IPS-18c (cell line): ENCODE measurements around the gene UNC5B.
A peak's percentile ranks its signal among the peaks of the same experiment; 100 is the strongest.

Experiments used
- H3K4me3 ChIP-seq: 2 replicates; pipeline ENCODE4 v1.7.0; 2013; ENCODE audit warnings: low read depth, mild to moderate bottlenecking, low read length, moderate library complexity; ENCODE audit not compliant: insufficient read depth
- H3K9me3 ChIP-seq: one replicate; pipeline ENCODE4 v1.6.1; 2013; ENCODE audit warnings: mild to moderate bottlenecking, low read length, moderate library complexity; ENCODE audit not compliant: control insufficient read depth, insufficient read depth

The UNC5B gene

GRCh38 chr10:71203716-71204115, 8.7 kb upstream of the UNC5B start:
- H3K4me3 ChIP-seq = no peak overlapping the region
- H3K9me3 ChIP-seq = peaks cover under 1% of the 10 kb centered on the region

DNA sequence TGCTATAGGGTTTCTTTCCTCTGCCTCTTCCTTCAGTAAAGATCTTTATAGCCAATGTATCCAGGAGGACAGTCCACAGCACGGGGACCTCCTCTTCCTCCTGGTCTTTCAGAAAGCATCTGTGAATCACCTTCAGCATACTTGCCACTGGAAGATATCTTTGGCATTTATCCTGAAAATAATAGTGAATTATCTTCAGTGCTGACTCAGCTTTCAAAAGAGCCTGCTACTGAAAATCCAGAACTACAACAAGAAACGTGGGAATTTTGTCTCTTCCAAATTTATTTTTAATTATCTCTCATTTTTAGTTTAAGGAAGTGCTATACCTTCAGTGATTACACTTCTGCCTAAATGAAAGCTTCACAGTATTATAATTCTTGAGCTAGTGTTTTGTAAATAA, 7.6 kb upstream of the UNC5B start:
- Histone ChIP-seq H3K9me3 (no peaks in the 10 kb centered on the region), H3K4me3 (no peak overlapping the region)

GRCh38 chr10:71205468-71205867, 6.9 kb upstream of the UNC5B start:
- Histone ChIP-seq H3K9me3 (no peaks in the 10 kb centered on the region), H3K4me3 (no peak overlapping the region)

DNA sequence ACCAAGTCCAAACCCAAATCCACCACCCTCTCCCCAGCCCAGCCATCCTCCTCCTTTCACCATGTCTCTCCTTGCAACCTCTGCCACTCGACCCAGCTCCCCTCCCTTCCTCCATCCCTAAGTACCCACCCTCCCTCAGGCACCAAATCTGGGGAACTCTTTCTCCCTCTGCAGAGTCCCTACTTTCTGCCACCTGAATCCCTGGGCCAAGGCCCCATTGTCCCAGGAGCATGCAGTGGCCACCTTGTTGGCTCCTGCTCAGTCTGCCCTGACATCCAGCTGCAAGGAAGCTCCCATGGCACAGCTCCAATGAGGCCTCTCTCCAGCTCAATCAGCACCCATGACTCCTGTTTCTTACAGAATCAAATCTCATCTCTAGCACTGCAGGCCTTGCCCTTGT, 5.5 kb upstream of the UNC5B start:
- Histone ChIP-seq H3K9me3 (no peaks in the 10 kb centered on the region), H3K4me3 (no peak overlapping the region)

DNA sequence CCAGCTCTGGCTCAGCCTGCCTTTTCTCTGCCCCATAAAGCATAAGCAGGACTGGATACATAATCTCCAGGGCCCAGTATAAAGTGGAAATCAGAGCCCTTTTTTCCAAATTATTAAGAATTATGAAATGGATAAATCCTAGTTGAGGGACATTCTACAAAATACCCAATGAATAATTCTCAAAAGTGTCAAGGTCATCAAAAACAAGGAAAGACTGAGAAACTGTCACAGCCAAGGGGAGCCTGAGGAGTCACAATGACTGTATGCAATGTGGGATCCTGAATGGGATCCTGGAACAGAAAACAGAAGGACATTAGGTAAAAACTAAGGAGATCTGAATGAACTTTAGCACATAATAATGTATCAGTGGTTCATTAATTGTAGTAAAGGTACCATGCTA, 4.8 kb upstream of the UNC5B start:
- Histone ChIP-seq H3K9me3 (no peaks in the 10 kb centered on the region), H3K4me3 (no peak overlapping the region)

GRCh38 chr10:71209352-71209715, 3.0 kb upstream of the UNC5B start:
- Histone ChIP-seq H3K9me3 (no peaks in the 10 kb centered on the region), H3K4me3 (no peak overlapping the region)

DNA sequence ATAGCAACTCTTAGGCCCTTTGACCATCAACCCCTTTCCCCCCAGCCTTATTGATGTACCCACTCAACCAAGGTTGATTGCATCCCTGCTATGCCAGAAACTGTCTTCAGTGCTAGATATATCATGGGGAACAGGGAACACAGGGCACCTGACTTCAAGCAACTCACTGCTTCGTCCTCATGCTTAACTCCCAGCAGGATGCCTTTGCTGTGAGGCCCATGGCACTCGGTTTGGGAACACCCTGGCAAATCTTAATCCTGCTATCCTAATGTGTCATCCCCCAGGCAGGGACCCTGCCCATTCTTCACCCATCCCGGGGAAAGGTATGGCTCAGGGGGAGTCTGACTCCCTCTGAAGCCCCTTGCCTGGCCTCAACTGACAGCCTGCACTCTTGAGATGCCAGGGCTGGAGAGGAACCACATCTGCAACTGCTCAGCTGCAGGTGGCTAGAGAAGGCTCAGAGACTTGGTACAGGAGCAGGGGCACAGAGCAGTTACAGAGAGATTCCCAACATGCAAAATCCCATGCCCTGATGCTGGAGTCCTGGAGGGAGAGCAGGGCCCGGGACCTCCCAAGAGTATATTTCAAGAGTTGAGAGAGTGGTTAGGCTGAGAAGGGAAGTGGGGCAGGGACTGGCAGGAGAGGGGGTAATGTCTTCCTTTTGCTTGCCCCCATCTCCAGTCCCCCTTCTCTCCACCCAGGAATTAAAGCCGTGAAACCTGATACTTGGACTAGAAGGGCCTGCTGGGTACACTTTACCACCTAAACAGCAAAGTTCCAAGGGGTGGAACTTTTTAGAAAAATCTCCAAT, 2.4 kb upstream of the UNC5B start:
- no peaks in the 10 kb centered on the region for H3K9me3 ChIP-seq
- no peak overlapping the region for H3K4me3 ChIP-seq

- Histone ChIP-seq H3K9me3 (no peaks in the 10 kb centered on the region), H3K4me3 (no peak overlapping the region)
Observed at GRCh38 chr10:71210542-71210871, 1.9 kb upstream of the UNC5B start.

GRCh38 chr10:71211053-71211452, 1.3 kb upstream of the UNC5B start:
- Histone ChIP-seq H3K9me3 (no peaks in the 10 kb centered on the region), H3K4me3 (no peak overlapping the region)

DNA sequence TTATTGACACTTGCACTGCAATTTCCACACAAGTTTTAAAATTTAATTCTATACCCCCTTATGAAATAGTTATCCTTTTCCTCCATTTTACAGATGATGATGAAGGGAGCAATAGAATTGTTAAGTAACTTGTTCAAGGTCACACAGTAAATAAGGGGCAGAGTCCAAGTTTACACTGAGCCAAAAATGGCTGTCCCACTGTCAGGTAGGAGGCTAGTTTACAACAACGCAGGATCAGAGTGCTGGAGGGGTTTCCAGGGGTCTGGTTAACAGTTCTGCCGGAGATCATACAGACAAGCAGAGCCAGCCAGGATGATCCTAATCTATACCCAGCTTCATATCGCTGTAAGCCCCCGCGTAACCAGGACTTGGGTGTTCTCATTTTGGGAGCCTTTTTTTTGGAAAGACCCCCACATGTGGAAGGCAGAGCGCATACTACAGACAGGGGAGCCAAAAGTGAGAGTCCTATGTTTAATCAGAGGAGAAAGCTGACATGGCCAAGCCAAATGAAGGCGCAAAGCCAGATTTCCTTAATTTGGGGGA, 524 bp upstream of the UNC5B start:
- peak overlapping the region; percentile 52 for H3K4me3 ChIP-seq

GRCh38 chr10:71213127-71213621, 804 bp downstream of the UNC5B start:
- H3K9me3 ChIP-seq = no peaks in the 10 kb centered on the region
- peak overlapping the region; percentile 79 for H3K4me3 ChIP-seq

More for the DNA sequence above, 524 bp upstream of the UNC5B start:
- H3K9me3 ChIP-seq = no peaks in the 10 kb centered on the region

DNA sequence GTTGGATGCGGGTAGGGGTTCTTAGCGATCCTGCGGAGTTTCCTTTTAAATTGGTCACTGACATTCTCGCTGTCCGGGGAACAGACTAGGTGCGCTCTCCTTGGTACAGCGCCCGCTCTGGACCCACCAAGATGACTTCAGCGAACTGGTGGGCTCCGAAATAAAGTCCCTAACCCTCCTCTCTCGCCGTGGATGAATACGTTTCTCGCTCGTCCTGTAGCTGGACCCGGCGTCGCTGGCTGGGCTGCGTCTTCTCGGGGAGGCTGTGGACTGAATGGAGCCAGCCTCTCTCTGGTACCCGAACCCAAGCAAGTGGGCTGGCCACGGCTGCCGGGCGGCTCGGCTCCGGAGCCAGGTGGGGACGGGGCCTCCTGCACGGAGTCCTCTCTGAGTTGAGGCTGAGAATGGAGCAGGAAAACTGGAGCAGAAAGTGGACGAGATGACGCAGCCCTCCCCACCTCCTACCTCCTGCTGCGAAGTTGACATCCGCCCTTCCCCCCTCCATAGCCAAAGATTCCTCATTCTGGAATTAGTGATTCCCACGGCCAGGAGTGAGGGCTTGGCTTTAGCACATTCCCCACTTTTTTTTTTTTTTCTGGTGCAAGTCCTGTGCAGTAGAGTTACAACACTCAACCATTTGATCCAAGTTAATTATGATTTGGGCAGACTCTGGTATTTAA, 1.5 kb downstream of the UNC5B start:
- Histone ChIP-seq H3K4me3 (peak overlapping the region; percentile 79), H3K9me3 (no peaks in the 10 kb centered on the region)

DNA sequence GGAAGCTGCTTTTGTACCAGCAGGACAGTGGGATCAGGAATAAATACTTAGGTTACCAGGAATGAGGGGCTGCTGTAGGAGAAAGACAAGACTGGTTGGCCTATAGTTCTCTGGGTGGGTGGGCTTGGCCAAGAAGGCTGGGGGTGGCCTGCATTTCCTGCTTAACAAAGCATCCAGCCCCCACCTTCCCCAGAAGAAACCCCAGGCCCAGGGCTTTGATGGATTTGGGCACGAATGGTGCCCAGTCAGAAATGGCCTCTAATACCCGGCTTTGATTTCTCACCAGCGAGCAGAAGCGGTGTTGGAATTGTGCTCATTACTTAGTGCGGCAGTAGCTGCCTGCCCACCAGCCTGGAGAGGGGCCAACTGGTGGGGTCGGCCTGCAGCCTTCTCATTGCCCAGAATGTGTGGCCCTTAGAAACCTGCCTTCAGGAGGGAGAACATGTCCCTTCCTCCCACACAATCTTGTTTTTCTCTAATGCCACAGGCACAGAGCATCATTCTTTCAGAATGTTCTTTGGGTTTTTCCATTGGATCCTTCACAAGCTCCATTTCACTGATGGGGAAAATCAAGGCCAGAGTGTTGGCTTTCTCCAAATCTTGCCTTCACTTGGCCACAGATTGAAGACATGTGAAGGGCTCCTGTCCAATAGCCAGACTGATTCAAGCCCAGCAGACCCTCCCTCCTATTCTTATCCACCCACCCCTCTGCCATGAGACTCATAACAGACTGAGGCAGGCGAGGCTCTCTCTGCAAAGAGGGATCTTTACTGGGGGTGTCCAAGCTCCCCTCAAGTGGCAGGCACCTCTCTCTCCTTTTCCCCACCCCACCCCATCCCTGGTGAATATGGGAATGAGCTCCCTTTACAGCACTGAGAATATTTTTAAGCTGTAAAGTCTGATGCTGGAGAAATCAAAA, 2.5 kb downstream of the UNC5B start:
- Histone ChIP-seq H3K4me3 (no peak overlapping the region), H3K9me3 (no peaks in the 10 kb centered on the region)

DNA sequence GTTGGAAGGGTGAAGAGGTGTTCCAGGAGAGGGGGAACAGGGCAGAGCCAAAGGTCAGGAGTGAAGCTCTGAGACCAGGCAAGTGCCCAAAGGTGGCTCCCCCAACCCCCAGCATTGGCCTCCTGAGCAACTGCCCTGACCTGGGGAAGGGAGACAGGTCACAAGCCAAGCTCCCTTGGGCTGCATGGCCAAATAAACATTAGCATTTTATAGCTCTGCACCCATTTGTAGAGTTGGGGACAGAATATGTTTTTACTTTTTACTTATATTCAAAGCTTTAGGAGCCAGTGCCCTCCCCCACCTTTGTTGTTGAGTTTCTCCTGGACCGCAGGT, 4.0 kb downstream of the UNC5B start:
- Histone ChIP-seq H3K4me3 (peak overlapping the region; percentile 46; the same call in 1 of the 2 replicates), H3K9me3 (no peaks in the 10 kb centered on the region)

DNA sequence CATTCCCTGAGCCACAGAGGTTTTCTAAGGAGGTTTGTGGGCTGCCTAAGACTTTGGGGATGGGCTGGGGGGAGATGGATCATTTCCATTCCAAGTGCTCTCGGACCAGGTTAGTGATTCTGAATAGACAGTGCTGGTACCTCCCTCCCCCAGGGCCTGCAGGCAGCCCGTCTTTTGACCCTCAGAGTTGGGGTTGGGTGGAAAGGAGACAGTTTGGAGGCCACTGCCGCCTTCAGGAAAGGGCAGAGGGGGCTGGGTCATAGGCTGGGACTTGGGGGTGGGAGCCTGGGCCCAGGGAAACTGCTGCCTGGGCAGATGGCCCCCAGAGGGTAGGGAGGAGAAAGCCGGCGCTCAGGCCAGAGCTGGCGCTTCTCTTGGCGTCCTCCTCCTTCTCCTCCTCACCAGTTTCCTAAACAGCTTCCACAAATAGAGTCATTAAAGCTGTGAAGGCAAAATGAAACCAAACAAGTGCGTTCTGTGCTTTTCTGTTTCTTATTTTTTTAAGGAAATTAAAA, 4.4 kb downstream of the UNC5B start:
- Histone ChIP-seq H3K4me3 (peak overlapping the region; percentile 46), H3K9me3 (no peaks in the 10 kb centered on the region)

DNA sequence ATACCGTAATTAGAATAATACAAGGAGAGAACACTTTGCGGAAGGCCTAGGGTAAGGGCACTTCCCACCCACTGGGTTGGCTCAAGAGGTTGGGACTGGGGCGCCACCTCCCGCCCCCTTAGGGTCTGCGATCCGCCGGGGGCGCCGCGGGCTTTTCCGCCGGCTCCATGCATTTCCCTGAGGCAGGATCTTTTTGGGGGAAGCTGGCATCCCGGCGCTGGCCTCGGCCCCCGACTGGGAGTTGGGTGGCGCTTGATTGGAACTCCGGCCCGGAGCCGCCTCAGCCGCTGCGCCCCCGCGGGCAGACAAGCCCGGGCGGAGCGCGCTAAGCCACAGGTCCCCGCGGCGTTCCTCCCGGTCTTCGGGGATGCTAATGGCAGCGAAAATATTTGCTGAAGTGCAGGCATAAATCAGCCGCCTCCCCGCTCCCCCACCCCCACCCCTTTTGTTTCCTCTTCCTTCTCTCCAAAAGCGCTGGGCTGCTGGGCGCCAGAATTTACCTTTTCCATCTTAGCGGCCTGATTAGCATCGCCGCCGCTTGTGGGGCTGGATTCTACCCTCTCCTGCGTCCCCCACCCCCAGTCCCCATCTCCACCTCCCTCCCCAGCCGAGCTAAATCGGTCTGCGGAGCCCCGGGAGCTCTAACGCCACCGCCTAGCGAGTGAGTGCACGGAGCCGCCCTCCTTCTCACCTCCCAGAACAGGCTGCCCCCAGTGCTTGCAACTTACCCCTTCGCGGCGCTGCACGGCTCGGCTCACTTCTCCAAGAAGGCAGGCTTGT, 5.1 kb downstream of the UNC5B start:
- Histone ChIP-seq H3K9me3 (no peaks in the 10 kb centered on the region), H3K4me3 (peak overlapping the region; percentile 46)
